SK-N-MC (cell line): ENCODE data around the gene NYNRIN.

ENCODE experiments used
- EZH2 ChIP-seq: fragments of 200-600 bp; sonication (generic); IDR thresholded peaks from one replicate; pipeline ENCODE4 v1.6.1; 2017; ENCODE audit warnings: antibody characterized with exemption
- FOXP2 ChIP-seq: optimal IDR thresholded peaks from 2 replicates; pipeline ENCODE3; 2011; ENCODE audit warnings: mild to moderate bottlenecking, moderate library complexity; ENCODE audit not compliant: insufficient read depth; ENCODE audit errors: extremely low read length, control extremely low read depth
- POLR2AphosphoS5 ChIP-seq: IDR thresholded peaks from 2 replicates; pipeline ENCODE4 v1.6.1; 2012; ENCODE audit warnings: mild to moderate bottlenecking, low read depth, low read length, borderline replicate concordance

GRCh38 chr14:24428628-24429394 lies 30.0 kb downstream of the NYNRIN start:
- TF ChIP-seq EZH2 (no peak), POLR2AphosphoS5 (no peak), FOXP2 (no peak)
